SW 1271 (cell line): Measurements from ENCODE around the gene HNRNPL.

Experiments used
- DNase-seq, 2 experiments: peaks; one replicate each; lab custom pipeline; 2025; lab: John Stamatoyannopoulos, UW

The HNRNPL gene

DNA sequence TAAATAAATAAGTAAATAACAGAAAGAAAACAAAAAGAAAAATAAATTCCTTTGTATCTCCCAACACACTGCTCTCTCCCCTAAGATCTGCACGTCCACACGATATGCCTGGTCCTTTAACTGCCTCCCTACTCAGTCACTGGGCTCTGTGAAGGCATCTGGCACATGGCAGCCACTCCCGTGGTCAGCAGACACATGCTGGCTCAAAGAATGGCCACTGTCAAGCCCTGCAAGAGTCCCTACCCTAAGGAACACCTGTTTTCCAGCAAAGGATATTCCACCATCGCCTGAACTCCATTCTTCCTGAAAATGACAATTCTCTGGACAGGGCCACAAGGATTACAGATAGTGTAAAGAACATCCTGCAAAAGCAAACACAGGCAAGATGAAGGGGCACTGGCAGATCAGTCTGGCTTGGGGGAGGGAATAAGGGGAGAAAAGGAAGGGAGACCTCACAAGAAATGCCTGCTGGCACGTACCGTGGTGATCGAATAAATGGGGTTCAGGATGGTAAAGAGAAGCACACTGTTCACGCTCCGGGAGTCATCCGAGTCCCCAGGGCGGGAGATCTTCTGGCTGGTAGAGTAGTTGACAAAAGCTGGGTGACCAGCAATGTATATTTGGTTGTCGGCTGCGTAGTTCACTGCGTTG, 4.3 kb downstream of the HNRNPL start:
- no peak for DNase-seq

- DNase-seq: no peak
Observed at GRCh38 chr19:38844093-38844686, 5.6 kb downstream of the HNRNPL start.

DNA sequence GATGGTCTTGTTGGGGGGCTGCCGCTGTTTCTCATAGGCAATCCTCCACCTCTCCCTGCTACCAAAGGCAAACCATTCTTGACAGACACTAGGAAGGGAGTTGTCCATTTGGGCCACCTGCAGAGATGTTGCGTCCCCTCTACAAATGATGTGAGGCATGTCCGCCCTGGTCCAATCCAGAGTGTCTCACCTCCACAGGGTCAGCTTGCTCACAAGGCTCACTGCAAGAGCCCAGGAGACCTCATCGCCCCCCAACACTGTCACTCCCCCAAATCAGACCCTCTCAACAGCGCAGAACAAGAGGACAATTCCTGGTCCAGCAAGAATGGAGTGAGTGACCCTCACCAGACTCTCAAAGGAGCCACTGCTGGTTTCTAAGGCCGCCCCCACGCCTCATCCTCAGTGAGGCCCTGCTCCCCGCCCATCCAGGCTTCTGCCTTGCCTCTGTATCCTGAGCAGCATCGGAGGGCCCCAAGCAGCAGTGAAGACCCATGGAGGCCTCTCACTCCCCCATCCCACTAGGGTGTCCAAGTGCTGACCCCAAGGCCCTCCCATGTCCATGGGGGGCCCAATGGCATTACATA, 6.5 kb downstream of the HNRNPL start:
- DNase-seq: no peak

DNA sequence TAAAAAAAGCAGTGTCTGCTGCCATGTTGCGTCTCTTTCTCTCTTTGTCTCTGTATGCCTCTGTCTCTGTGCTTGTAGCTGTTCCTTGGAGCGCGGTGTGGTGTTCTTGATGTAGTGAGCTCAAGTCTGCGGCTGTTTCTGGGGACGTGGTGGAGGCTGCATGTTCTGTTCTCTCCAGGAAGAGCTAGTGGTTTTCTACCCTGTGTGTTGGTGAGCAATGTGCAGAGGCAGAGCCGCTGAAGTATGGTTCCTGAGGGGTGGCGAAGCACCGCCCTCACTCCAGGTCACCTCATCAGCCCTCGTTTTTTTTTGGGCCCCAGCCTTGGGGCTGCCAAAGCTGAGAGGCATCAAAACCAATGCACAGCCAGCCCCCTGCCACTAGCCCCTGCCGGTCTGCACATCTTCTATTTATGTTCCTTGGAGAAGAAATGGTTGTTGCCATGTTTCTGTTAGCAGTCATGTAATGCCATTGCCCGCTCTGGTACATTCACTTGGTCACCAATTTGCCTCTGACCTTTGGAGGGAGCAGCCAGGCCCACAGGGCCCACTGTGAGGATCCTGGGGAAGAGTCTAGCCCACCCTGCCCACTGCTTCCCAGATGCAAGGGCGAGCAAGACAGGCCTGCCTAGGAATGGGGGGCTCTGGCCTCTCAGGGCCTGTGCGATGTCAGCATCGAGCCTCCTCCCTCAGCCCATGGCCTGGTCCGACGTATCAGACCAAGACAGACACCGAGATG, 7.2 kb downstream of the HNRNPL start:
- DNase-seq: no peak

- no peak for DNase-seq
Observed at GRCh38 chr19:38841787-38842438, 7.9 kb downstream of the HNRNPL start.

GRCh38 chr19:38841180-38841766, 8.5 kb downstream of the HNRNPL start:
- DNase-seq: no peak

DNA sequence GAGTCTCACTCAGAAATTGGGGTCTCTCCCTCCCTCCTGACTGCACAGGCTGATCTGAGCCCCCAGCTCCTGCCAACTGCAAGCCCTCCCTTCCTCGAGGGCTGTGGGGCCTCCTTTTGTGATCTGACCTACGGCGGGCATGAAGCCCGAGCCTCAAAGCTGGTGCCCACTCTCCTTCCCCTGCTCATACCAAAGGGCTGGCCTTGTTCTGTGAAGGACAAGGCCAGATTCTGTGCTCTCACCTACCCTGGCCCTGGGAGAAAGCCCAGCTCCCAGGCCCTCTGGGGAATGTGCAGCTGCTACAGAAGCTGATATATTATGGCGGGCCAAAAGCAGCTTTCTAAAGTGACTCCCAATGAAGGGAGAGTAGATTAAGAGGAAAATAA, 9.2 kb downstream of the HNRNPL start:
- no peak for DNase-seq

DNA sequence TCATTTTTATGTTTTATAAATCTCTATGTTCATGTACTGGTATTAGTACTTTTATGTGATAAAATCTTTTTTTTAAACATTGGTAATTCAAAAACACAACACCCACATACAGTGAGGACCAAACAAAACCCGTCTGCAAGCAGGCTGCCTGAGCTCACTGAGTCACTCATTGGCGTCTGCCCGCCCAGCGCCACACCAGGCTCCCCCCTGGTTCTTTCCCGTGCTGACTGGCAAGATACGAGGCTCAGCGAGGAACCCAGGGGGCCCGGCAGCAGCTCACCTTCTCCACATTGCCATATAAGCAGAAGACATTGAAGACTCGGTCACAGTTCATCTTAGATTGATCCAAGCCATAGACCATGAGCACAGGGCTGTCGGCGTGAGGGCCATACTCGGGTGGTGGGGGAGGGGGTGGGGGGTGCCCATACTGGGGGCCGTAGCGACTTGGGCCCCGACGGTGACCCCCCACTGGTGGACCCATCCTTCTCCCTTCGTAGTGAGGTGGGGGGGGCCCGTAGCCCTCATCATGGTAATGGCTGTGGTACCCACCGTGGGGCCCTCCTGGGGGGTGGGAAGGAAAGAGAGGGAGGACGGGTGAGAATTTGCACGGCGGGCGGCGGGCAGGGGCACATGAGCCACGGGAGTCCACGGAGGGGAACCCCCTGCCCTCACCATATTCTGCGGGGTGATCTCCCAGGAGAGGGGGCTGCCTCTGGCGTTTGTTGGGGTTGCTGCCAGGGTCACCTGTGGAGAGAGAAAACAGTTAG, 9.8 kb downstream of the HNRNPL start:
- DNase-seq: no peak

- DNase-seq: no peak
Observed at GRCh38 chr19:38838986-38839761, 10.6 kb downstream of the HNRNPL start.

DNA sequence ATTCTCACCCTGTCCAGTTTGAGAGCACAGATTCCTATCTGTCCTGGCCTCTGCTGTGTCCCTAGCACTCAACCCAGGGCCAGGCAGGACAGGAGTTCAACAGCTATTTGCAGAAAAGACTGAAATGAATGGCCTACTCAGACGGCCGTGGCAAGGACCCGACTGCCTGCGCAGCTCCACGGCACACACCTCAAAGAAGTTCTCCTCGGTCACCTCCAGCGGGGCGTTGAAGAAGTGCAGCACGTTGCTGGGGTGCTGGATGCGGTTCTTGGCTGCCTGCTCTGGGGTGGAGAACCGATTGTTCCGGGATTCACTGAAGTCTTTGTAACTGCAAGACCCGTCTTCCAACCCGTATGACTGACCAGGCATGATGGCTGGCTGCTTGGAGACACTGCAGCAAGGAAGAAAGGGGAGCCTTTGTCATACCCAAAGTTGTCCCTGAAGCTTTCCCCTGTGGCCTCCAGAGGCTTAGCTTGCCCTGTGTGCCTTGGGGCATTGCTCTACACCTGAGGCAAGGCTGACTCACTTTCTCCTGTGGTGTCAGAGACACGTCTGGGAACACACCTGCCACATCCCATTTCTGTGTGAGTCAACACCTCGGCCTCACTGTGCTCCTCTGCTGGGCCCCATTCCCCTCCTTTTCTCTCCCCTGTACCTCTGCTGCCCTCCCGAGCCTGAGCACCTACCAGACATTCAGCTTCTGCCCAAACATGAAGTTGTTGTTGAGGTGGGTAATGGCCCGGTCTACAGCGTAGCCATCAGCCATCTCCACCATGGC, 11.4 kb downstream of the HNRNPL start:
- no peak for DNase-seq

DNA sequence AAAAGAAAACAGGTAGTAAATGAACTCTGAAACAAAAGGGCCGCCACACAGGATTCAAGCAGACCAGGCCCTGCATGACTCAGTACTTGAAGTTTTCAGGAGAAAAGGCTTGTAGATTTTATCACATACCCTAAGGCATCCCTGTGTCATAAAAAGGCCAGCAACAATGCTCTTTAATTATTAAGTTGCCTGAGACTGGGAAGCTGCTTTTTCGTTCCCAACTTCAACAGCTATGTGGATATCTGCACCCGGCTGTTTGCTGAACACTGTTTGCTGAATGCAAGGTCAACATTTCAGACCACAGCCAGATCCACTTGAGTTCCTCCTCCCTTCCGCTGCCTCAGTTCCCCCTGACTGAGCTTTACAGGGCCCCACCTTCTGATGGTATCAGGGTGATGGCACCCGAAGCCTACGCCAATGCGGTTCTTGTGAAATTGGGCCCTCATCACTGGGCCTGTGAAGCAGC, 12.1 kb downstream of the HNRNPL start:
- no peak for DNase-seq

DNA sequence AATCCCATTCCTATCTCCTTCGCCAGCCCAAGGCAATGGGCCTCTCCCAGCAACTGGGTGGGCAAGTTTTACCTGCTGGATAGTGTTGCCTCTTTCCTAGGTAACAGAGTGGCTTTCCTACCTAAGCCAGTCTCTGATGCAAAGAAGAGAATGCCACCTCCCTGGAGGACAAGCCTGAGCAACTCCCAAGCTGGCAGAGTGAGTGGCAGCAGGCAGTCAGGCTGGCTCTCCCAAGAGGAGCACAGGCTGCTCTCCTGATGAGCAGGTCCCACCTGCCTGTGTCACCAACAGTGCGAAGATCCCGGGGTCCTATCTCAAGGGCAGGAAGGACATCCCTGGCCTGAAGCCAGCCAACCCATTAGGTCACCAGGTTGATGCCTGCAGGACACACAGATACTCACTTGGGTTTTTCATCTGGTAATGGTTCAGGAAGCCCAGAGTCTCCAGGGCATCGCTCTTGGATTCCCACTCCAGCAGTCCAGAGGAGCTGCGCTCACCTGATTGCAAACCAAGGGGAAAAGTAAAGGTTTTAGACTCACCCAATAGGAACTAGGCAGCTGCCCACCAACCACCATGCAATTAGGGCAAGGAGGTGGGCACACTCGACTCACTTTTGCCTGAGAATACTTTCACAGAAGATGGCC, 12.7 kb downstream of the HNRNPL start:
- DNase-seq: no peak

GRCh38 chr19:38836159-38836982, 13.4 kb downstream of the HNRNPL start:
- DNase-seq: no peak

GRCh38 chr19:38834590-38834989, 15.2 kb downstream of the HNRNPL start:
- DNase-seq: no peak

- DNase-seq: no peak
Observed at GRCh38 chr19:38834104-38834490, 15.7 kb downstream of the HNRNPL start.

- no peak for DNase-seq
Observed at GRCh38 chr19:38833092-38833425, 16.7 kb downstream of the HNRNPL start.

DNA sequence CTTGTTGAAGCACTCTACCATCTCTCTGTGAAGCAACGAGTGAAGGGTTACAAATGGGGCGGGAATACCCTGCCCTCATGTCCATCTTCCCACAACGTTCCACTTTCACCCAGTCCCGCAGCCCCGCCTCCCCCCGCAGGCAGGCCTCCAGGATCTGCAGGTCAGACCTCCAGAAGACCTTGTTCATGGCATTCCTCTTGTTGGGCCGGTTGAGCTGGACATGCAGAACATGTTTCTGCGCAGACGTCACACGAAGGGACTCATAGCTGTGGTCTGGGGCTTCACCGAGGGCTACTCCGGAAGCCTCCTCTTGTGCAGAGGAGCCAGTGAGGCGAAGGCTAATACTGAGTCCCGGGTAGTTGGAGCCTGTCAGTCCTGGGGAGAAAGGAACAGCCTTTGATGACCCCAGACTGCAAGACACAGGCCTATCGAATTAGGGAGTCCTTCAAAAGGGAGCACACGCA, 18.6 kb downstream of the HNRNPL start:
- DNase-seq: peak; percentile 25 to 27

GRCh38 chr19:38830039-38830733, 19.6 kb downstream of the HNRNPL start:
- no peak for DNase-seq
